Liver (tissue), 3 donors: ENCODE results near the gene NT5C1A.

Source experiments
- FOXA2 ChIP-seq: IDR thresholded peaks from 2 replicates; pipeline ENCODE4 v1.6.1; 2016; ENCODE audit warnings: antibody characterized with exemption
- GABPA ChIP-seq, 2 donors: IDR thresholded peaks in 1 of 2; conservative IDR thresholded peaks in 1 of 2; 2 replicates each; pipeline ENCODE4 v1.6.1; 2016; ENCODE audit warnings: antibody characterized with exemption in 2 of 2, mild to moderate bottlenecking in 1 of 2, moderate library complexity in 1 of 2
- HNF4A ChIP-seq, 2 donors: conservative IDR thresholded peaks; 2 replicates each; pipeline ENCODE4 v1.6.1; 2016; ENCODE audit warnings: antibody characterized with exemption in 2 of 2, mild to moderate bottlenecking in 2 of 2
- JUND ChIP-seq, 2 donors: IDR thresholded peaks; 2 replicates each; pipeline ENCODE4 v1.6.1; 2016; ENCODE audit warnings: antibody characterized with exemption in 2 of 2
- NR2F2 ChIP-seq: IDR thresholded peaks from 2 replicates; pipeline ENCODE4 v1.6.1; 2016; ENCODE audit warnings: antibody characterized with exemption
- RAD21 ChIP-seq, 2 donors: IDR thresholded peaks; 2 replicates each; pipeline ENCODE4 v1.6.1; 2016; ENCODE audit warnings: antibody characterized with exemption in 2 of 2, mild to moderate bottlenecking in 2 of 2
- REST ChIP-seq: IDR thresholded peaks from 2 replicates; pipeline ENCODE4 v1.6.1; 2016; ENCODE audit warnings: antibody characterized with exemption, mild to moderate bottlenecking
- TAF1 ChIP-seq: conservative IDR thresholded peaks from 2 replicates; pipeline ENCODE4 v1.6.1; 2016; ENCODE audit warnings: antibody characterized with exemption, mild to moderate bottlenecking
- YY1 ChIP-seq: IDR thresholded peaks from 2 replicates; pipeline ENCODE4 v1.6.1; 2016; ENCODE audit warnings: antibody characterized with exemption, mild to moderate bottlenecking
- TF ChIP-seq, protein P1 (sequence below): IDR thresholded peaks from 2 replicates; pipeline ENCODE4 v1.6.1; 2016; ENCODE audit warnings: antibody characterized with exemption
- TF ChIP-seq, protein P2 (sequence below): fragments of 150-350 bp; IDR thresholded peaks from 2 replicates; pipeline ENCODE4 v1.5.1; 2017; ENCODE audit warnings: improper control_type of control experiment, low read depth, low read length; ENCODE audit not compliant: missing input control
- TF ChIP-seq, protein P3 (sequence below): IDR thresholded peaks from 2 replicates; pipeline ENCODE4 v1.6.1; 2016; ENCODE audit warnings: antibody characterized with exemption
- donor health status: healthy.
- donor health status: healthy.

DNA sequence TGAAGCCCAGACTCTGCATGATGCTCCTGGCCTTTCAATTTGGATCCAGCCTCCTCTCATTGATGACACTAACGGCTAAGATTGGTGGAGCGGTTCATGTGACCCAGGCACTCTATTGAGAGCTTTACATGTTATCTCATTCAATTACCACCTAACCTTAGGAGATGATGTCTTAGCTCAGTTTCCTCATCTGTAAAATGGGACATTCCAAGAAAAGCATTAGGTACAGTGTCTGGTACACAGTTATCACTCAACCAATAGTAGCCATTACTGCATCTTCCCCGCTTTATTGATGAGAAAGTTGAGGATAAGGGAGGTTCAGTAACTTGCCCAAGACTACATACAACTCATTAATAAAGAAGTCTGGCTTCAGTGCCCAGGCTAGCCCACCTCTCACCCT, 49.5 kb downstream of the NT5C1A start:
- TF ChIP-seq, protein P1, sequence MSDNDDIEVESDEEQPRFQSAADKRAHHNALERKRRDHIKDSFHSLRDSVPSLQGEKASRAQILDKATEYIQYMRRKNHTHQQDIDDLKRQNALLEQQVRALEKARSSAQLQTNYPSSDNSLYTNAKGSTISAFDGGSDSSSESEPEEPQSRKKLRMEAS: no peak
- TF ChIP-seq, protein P2, sequence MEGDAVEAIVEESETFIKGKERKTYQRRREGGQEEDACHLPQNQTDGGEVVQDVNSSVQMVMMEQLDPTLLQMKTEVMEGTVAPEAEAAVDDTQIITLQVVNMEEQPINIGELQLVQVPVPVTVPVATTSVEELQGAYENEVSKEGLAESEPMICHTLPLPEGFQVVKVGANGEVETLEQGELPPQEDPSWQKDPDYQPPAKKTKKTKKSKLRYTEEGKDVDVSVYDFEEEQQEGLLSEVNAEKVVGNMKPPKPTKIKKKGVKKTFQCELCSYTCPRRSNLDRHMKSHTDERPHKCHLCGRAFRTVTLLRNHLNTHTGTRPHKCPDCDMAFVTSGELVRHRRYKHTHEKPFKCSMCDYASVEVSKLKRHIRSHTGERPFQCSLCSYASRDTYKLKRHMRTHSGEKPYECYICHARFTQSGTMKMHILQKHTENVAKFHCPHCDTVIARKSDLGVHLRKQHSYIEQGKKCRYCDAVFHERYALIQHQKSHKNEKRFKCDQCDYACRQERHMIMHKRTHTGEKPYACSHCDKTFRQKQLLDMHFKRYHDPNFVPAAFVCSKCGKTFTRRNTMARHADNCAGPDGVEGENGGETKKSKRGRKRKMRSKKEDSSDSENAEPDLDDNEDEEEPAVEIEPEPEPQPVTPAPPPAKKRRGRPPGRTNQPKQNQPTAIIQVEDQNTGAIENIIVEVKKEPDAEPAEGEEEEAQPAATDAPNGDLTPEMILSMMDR: no peak
- no peak for TF ChIP-seq TAF1
- TF ChIP-seq REST: no peak
- no peak for TF ChIP-seq NR2F2
- TF ChIP-seq JUND (IDR thresholded peaks at IDR 0.05): no peak
- no peak for TF ChIP-seq RAD21 (IDR thresholded peaks at IDR 0.05)
- no peak for TF ChIP-seq FOXA2
- no peak for TF ChIP-seq HNF4A (conservative IDR thresholded peaks at IDR 0.05)
- TF ChIP-seq, protein P3, sequence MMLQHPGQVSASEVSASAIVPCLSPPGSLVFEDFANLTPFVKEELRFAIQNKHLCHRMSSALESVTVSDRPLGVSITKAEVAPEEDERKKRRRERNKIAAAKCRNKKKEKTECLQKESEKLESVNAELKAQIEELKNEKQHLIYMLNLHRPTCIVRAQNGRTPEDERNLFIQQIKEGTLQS: no peak
- TF ChIP-seq YY1: no peak
- TF ChIP-seq GABPA (IDR thresholded peaks at IDR 0.05 in 1 of 2, conservative IDR thresholded peaks at IDR 0.05 in 1 of 2): no peak
